ENCODE data around the gene TADA2A.

GRCh38 chr17:37494401-37494831, 87.7 kb downstream of the TADA2A start:
- TF ChIP-seq ZNF274 (IDR thresholded peaks at IDR 0.05; ENCODE audit: low read length), result no peak
- TF ChIP-seq ZNF274 (tag by site-specific recombination; IDR thresholded peaks at IDR 0.05; ENCODE audit: borderline replicate concordance), result no peak
- TF ChIP-seq CTCF (tag by site-specific recombination; IDR thresholded peaks at IDR 0.05), result no peak
- no peak for TF ChIP-seq SP2 (tag by site-specific recombination; IDR thresholded peaks at IDR 0.05)
- TF ChIP-seq ZNF416 (tag by site-specific recombination; IDR thresholded peaks at IDR 0.05), result no peak
- no peak for TF ChIP-seq ZBTB20 (tag by site-specific recombination; IDR thresholded peaks at IDR 0.05)
- no peak for TF ChIP-seq ZNF654 (tag by site-specific recombination; IDR thresholded peaks at IDR 0.05; ENCODE audit: low read depth)
- no peak for TF ChIP-seq ZNF549 (tag by site-specific recombination; IDR thresholded peaks at IDR 0.05)
- no peak for TF ChIP-seq ZFP3 (tag by site-specific recombination; IDR thresholded peaks at IDR 0.05; ENCODE audit: low read depth)
- TF ChIP-seq PBX3 (CRISPR knock-in tag; IDR thresholded peaks at IDR 0.05), result no peak
- TF ChIP-seq ZNF138 (tag by site-specific recombination; IDR thresholded peaks at IDR 0.05; ENCODE audit: borderline replicate concordance), result no peak
- no peak for TF ChIP-seq YY1 (tag by site-specific recombination; IDR thresholded peaks at IDR 0.05)

Measured in HEK293 (cell line).